GM19467 (cell line): ENCODE measurements around the gene CHRNB2.
"Not testable (repeated sequence)": the region's sequence is repeated elsewhere in the genome, so short reads cannot be mapped to it uniquely, and the experiment has no call there.

Source experiments
- ATAC-seq: cut with Tn5 transposase; IDR thresholded peaks from one replicate; pipeline ENCODE4 v1.9.1; 2021; ENCODE audit warnings: mild to moderate bottlenecking, moderate library complexity; ENCODE audit not compliant: unreplicated experiment

CHRNB2 gene, protein sequence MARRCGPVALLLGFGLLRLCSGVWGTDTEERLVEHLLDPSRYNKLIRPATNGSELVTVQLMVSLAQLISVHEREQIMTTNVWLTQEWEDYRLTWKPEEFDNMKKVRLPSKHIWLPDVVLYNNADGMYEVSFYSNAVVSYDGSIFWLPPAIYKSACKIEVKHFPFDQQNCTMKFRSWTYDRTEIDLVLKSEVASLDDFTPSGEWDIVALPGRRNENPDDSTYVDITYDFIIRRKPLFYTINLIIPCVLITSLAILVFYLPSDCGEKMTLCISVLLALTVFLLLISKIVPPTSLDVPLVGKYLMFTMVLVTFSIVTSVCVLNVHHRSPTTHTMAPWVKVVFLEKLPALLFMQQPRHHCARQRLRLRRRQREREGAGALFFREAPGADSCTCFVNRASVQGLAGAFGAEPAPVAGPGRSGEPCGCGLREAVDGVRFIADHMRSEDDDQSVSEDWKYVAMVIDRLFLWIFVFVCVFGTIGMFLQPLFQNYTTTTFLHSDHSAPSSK

DNA sequence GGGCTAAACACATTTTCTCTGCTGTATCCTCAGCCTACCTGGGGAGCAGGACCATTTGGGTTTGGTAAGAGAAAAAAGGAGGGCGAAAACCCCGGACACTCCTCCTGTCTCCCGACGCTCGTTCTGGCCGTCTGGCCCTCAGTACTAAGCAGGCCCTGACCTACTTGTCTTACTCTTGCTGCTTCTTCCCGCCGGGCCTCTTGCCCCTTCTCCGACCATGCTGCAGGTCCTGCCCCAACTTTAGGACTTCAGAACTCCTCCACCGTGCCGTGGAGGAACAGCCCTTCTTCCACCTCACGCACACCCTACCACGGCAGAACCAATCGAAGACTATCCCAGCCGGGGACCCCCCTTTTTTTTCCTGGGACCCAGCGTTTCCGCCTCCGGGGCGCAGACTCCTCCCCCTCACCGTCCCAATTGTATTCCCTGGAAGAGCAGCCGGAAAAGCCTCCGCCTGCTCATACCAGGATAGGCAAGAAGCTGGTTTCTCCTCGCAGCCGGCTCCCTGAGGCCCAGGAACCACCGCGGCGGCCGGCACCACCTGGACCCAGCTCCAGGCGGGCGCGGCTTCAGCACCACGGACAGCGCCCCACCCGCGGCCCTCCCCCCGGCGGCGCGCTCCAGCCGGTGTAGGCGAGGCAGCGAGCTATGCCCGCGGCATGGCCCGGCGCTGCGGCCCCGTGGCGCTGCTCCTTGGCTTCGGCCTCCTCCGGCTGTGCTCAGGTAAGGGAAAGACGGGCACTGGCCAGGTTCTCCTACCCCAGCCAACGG lies at the start of gene CHRNB2:
Gene CHRNB2 (plus strand): TSS at position 393 of the 771 bp plus-strand sequence. CDS start 267 bp downstream, at position 660.
- ATAC-seq, result no peak

DNA sequence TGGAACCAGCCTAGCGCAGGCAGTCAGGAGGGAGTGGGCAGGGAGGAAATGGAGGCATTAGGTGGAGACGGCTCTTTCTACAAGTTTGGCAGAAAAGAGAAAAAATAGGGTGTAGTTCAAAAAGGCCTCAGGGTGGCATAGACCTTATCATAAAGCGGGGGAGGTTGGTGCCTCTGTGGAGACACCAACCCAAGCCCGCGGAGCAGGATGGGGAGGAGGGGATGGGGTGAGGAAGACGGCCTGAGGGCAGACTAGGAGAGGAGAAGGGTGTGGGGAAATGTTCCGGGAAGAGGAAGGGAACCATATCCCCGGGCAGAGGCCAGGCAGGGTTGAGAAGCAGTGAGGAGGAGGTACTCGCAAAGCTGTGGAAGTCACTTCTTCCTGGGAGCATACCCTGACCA lies 48.0 kb upstream of the CHRNB2 start:
- no peak for ATAC-seq

DNA sequence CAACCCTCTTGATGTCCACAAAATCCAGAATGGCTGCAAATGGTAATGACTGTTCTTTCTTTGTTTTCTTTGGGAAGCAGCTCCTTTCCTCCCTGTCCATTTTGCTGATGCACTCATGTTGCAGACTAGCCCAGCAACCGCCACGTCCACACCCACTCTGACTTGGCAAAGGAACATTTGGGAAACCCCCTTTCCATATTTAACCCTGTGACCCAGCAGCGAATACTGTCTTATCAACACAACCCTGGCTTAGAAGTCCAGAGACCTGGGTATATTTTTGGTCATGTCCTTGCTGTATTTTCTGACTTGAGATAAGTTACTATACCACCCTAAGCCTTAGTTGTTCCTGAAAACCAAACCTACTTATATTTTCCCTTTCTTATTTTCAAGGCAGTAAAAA lies 47.2 kb upstream of the CHRNB2 start:
- ATAC-seq, result no peak

DNA sequence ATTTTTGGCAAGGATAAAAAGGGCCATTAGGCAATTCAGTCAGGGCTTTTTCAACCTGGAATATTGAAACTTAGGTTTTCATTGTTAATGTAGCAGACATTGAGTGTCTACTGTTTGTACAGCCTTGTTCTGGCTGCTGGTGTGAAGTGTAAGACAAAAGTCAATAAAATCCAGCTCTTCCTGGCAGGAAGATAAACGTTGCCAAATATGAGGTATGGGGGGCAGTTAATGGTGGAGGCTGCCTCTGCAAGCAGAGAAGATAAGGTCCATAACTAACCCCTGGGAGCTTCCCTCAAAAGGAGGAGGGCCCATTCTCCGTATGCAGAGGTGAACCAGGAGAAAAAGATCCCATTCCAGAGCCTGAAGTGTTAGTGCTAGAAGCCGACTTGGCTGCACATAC lies 45.9 kb upstream of the CHRNB2 start:
- no peak for ATAC-seq

DNA sequence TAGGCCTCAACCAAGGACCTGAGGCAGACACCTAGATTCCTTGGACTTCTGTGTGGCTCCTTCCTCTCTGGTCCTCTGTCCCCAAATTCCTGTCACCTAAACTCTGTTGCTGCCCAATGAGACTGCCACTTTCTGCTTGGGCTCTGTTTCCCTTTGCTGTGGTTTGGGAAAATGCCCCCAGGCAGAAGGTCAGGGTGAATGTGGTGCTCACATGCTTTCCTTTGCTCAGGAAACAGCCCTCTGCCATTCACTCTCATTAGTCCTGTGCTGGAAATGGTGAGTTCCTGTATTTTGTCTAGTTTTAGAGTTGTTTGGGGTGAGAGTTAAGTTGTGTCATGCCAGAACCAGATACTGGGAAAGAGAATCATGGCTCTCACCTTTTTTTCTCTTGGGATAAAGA lies 42.7 kb upstream of the CHRNB2 start:
- ATAC-seq, result no peak

DNA sequence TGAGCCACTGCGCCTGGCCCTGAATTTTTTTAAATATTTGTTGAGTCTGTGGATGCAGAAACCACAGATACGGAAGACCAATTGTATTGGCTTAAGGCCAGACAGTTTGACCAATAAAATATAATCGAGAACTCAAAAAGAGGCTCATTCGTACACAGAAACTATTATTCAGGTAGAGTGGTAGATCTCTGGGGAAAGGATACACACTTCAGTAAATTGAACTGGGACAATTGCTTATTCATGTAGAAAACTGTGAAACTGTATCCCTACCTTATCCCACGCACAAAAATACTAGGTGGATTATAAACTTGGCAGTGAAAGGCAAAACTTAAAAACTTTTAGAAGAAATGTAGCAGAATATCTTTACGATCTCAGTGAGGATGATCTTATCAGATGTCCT lies 40.4 kb upstream of the CHRNB2 start:
- no peak for ATAC-seq

DNA sequence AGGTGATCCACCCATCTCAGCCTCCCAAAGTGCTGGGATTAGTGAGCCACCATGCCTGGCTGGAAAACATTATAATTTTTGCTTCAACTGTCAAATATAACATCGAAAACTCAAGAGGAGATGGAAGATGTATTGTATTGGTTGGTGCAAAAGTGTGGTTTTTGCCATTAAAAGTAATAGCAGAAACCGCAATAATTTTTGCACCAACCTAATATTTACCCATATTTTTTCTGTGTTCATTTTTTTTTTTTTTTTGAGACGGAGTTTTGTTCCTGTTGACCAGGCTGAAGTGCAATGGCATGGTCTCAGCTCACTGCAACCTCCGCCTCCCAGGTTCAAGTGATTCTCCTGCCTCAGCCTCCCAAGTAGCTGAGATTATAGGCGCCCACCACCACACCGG lies 38.3 kb upstream of the CHRNB2 start:
- no peak for ATAC-seq

DNA sequence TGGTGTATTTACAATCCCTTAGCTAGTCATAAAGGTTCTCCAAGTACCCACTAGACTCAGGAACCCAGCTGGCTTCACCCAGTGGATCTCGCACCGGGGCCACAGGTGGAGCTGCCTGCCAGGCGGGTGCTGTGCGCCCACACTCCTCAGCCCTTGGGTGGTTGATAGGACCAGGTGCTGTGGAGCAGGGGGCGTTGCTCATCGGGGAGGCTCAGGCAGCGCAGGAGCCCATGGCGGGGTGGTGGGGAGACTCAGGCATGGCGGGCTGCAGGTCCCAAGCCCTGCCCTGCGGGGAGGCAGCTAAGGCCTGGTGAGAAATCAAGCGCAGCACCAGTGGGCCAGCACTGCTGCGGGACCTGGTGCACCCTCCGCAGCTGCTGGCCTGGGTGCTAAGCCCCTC lies 35.6 kb upstream of the CHRNB2 start:
- ATAC-seq, result not testable (repeated sequence)

DNA sequence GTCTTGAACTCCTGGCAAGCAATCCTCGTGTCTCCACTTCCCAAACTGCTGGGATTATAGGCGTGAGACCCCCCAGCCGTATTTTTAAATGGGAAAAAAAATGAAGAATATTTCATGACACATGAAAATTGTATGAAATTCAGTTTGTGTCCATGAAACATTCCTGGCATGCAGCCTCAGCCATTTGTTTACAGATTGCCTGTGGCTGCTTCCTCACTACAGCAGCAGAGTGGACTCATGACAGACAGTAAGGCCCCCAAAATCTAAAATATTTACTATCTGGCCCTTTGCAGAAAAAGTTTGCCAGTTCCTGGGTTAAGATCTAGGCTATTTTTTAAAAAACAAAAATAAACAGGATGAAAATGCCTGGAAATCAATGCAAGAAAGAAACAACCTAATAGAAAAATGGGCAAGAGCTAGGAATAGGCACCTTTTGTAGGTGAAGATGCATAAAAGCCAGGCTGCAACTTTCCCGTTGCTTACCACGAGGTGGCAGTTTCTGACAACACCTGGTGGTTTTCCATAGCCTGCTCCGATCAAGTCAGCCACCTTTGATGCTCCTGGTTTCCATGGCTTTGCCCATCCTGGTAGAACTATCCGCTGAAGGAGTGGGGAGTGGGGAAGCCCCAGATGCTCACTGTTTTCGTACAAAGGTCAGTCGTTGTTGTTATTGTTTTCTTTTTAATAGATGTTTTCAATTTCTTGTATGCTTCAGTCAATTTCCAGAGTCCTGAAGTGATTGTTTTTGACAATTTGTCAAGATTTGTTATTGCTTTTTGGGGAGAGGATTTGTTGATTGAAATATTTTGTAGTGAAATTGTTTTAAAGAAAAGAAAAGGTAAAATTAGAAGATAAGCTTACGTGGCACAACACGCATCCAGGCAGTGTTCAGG lies 33.4 kb upstream of the CHRNB2 start:
- no peak for ATAC-seq

DNA sequence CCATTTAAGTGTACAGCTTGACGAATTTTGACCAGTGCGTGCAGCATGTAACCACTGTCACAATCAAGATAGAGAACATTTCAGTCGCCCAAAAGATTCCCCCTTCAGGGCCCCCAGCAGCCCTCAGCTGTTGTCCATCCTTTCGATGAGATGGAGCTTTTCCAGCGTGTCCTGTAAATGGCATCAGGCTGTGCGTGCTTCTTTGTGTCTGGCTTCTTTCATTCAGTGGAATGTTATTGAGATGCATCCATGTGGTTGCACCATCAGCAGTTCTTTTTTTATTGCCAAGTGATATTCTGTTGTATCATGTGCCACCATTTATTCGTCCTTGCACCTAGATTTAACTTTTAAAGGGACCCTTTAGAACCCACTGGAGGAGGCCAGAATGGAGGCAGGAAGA lies 31.0 kb upstream of the CHRNB2 start:
- no peak for ATAC-seq

DNA sequence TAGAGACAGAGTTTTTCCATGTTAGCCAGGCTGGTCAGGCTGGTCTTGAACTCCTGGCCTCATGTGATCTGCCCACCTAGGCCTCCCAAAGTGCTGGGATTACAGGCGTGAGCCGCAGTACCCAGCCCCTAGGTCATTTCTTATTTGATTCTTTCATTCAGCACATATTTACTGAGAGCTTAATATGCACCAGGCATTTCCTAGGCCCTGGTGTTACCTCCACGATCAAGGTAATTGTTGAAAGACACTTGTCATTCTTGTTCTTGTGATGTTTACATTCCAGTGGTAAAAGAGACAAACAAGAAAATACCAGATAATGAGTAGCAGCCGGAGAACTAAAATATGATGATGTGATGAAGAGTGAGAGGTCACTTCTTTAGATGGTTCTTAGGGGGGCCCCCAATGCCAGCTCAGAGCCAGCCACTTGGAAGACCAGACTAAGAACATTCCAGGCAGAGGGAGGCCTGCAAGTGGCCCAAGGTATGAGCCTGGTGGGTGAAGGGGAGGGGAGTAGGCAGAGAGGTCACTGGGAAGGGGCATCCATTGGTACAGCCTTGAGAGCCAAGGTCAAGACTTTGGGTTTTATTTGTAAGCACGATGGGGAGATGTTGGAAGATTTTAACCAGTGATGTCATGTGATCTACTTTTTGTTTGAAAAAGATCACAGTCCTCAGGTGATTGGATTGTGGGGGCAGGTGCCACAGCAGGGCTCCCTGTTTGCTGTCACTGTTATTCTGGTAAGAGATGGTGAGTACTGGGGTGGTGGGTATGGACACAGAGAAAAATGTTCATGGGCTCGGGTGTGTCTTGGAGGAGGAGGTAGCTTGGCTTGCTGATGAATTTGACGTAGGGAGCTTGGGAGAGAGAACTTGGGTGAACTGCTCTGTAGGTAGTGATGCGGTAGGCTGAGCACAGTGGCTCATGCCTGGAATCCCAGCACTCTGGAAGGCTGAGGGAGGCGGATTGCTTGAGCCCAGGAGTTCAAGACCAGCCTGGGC lies 27.8 kb upstream of the CHRNB2 start:
- no peak for ATAC-seq

DNA sequence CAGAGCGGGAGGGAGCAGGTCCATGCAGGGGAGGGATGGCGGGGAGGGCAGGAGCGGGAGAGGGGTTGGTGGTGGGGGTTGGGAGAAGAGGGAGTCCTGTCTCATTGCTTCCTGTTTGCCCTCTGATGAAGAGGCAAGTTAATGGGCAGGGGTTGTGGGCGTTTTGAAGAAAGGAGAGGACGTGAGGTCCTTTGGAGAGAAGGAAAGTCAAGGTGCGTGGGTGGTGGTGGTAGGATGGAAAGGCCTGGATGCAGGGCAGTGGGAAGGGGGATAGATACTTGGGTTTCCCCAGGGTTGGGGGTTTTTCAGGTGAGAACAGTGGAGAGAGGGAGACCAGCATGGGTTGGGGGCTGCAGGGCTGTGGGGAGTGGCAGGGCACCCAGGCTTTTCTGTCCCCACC lies 26.3 kb upstream of the CHRNB2 start:
- no peak for ATAC-seq

DNA sequence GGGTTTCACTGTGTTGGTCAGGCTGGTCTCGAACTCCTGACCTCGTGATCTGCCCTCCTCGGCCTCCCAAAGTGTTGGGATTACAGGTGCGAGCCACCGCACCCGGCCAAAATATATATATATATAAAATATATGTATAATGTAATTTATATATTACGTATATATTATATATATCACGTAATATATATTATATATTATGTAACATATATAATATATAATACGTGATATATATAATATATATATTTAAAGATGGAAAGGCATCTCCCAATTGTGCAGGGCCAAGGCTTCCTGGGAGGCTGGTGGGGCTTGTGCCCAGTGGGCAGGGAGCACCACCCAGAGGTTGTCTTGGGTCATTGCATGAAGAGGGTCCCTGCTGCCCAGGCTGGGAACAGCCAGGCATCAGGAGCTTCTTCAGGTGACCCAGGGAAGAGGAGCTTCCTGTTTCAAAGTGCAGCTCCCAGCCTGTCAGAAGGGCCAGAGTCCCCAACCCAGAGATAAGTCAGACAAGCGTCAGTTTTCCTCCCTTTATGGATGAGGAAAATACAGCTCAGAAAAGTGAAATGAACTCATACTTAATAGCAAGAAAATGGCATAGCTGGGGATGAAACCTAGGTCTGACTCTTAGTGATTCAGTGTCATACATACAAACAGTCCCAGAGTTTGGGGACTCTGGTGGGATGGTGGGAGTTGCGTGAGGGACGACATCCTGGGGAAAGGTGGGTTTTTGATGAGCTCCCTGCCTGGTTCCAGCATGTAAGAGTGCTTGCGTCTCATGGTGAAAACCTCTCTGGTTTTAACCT lies 21.1 kb upstream of the CHRNB2 start:
- no peak for ATAC-seq

DNA sequence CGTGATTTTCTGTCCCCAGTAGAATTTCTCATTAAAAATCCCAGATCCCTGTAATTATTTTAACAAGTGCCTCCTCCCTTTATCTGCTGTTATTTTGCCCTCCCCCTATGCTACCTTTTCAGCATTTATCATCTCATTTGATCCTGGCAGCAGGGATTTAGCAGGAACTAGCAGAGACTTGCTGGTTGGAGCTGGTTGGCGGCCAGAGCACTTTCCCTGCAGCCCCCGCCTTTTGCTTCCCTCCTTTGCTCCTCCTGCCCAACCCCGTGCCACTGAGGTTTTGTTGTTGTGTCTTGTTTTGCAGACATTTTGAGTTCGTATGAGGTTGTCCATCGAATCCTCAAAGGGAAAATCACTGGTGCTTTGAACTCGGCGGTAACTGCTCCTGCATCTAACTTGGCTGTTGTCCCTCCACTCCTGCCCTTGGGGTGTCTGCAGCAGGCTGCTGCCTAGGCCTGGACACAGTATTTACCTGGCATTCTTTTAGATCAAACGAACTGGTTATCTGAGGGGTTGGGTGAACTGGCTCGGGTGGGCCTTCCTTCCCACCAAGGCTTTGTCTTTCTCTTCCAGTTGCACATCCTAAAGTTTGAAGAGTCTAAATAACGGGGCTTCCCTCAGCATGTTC lies 20.4 kb upstream of the CHRNB2 start:
- no peak for ATAC-seq

DNA sequence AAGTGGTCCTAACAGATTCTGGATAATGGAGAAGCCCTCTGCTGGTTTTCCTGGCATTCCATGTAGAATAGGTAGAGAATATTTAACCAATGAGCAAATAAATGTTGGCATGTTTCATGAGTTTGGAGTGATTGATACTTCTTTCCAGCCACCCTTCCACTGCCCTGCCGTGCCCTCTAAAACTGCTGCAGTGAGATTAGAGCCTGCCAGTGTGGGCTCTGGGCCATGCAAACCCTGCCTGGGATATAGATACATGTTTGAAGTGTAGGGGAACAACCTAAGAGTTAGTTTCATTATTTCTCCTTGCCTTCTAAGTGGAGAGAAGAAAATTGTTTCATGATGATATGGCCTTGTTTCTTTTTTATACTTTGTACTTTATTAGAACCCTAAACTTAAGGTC lies 19.6 kb upstream of the CHRNB2 start:
- ATAC-seq, result no peak

DNA sequence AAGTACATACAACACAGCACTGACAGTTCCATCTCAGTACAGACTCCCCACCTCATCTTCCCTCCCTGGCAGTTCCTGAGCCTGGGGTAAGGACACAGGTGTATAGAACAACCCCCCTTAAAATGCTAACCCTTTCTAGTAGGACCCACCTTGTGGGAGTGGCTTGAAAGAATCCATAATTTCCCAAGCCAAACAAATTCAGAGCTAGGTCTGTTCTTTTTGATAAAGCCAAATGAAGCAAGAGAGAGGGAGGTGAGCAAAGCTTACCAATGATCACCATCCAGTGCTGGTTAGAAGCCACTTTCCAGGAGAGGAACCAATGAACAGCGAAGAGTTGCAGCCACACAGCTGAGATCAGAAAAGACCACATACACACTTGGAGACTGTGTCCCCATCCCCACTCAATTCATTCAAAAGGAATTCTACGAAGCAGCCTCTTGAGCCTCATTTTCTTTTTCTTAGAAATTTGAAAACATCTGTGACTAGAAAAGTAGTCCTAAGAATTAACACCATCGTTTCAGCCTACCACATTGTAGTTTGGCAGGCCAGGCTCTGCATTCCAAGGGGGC lies 18.3 kb upstream of the CHRNB2 start:
- no peak for ATAC-seq

DNA sequence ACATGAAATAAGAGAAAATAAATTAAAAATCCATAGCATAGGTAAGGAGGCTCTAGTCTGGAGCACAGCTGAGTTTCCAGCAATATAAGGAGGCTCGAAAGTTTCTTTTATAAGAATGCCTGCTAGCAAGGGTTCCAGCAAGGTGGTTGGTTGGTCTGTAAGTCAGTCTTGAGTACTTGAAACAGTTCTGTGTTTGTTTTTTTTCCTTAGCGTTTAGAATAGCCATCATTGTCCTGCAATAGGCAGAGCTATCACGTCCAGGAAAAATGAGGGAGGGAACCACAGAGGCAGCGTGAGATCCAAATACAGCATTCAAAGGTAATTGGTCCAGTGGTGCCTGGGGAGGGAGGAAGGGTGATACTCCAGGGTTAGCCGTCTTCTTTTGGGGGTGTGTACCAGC lies 17.5 kb upstream of the CHRNB2 start:
- ATAC-seq, result no peak

DNA sequence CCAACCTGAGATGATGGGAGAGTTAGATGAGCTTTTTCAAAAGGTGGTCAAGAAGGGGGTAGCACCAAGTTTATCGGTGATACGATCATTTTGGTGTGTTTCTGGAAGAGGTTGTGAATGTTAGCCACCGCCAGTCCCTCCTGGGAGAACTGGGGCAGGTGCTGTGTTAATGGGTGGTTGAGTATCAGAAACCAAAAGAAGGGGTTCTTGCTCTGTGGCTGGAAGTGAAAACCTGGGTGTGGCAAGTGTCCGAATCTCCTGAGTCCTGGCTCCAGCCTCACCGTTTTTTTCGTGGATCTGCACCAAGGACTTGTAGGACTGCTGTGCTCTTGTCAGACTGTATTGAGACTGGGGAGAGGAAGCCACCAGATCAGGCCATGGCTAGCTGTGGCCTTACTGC lies 16.9 kb upstream of the CHRNB2 start:
- no peak for ATAC-seq
